Testis (tissue), 2 donors: ENCODE data around the gene SLC19A1.

Experiments
- POLR2A ChIP-seq: fragments of 450-650 bp; IDR thresholded peaks from one replicate; pipeline ENCODE4 v1.6.1; 2017; ENCODE audit warnings: antibody characterized with exemption, mild to moderate bottlenecking, moderate library complexity
- TF ChIP-seq, protein P1 (sequence below), 3 experiments: fragments of 450-650 bp in 2 of 3; fragments of 200-600 bp in 1 of 3; sonication (generic) in 1 of 3; IDR thresholded peaks; one replicate each; pipeline ENCODE4 v1.5.1; 2016 to 2019; ENCODE audit warnings: antibody characterized with exemption in 3 of 3, mild to moderate bottlenecking in 2 of 3, moderate library complexity in 1 of 3

DNA sequence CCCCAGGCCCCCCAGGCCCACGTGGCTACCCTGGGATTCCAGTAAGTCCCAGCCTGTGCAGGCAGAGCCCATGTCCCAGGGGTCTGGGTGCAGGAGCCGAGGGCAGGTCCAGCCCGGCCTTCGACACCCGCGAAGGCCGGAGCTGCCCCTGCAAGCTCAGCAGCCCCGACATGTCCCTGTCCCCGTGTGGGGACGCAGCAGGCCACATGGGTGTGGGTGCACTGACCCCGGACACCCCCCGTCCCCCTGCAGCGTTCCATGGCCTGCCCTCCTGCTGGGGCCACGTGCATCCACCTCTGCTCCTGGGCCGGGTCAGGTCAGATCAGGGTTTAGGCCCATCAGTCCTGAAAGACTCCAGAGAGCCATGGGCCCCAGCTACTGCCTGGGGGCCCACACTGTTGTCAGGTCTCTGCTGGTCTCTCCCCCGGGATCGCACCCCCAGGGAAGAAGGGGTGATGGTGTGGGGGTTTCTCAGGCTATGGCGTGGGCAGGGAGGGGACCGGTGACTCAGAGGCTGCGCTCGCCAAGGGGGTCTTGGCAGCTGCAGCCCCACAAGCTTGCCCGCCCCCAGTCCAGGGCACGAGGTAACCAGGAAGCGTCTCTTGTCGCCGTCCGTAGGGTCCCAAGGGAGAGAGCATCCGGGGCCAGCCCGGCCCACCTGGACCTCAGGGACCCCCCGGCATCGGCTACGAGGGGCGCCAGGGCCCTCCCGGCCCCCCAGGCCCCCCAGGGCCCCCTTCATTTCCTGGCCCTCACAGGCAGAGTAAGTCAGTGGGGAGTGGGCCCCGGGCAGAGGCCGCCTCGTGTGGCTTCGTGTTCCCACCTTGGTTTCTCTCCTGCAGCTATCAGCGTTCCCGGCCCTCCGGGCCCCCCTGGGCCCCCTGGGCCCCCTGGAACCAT is 37.5 kb downstream of the SLC19A1 start:
- TF ChIP-seq, protein P1, sequence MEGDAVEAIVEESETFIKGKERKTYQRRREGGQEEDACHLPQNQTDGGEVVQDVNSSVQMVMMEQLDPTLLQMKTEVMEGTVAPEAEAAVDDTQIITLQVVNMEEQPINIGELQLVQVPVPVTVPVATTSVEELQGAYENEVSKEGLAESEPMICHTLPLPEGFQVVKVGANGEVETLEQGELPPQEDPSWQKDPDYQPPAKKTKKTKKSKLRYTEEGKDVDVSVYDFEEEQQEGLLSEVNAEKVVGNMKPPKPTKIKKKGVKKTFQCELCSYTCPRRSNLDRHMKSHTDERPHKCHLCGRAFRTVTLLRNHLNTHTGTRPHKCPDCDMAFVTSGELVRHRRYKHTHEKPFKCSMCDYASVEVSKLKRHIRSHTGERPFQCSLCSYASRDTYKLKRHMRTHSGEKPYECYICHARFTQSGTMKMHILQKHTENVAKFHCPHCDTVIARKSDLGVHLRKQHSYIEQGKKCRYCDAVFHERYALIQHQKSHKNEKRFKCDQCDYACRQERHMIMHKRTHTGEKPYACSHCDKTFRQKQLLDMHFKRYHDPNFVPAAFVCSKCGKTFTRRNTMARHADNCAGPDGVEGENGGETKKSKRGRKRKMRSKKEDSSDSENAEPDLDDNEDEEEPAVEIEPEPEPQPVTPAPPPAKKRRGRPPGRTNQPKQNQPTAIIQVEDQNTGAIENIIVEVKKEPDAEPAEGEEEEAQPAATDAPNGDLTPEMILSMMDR (IDR thresholded peaks at IDR 0.05) = no peak
- no peak for TF ChIP-seq POLR2A
